HG02571 (cell line): ENCODE data around the gene MAP2.
A peak's percentile ranks its signal among the peaks of the same experiment; 100 is the strongest.

Source experiments
- ATAC-seq: cut with Tn5 transposase; IDR thresholded peaks from one replicate; pipeline ENCODE4 v1.9.1; 2021; ENCODE audit warnings: mild to moderate bottlenecking, moderate library complexity; ENCODE audit not compliant: unreplicated experiment

MAP2 gene

DNA sequence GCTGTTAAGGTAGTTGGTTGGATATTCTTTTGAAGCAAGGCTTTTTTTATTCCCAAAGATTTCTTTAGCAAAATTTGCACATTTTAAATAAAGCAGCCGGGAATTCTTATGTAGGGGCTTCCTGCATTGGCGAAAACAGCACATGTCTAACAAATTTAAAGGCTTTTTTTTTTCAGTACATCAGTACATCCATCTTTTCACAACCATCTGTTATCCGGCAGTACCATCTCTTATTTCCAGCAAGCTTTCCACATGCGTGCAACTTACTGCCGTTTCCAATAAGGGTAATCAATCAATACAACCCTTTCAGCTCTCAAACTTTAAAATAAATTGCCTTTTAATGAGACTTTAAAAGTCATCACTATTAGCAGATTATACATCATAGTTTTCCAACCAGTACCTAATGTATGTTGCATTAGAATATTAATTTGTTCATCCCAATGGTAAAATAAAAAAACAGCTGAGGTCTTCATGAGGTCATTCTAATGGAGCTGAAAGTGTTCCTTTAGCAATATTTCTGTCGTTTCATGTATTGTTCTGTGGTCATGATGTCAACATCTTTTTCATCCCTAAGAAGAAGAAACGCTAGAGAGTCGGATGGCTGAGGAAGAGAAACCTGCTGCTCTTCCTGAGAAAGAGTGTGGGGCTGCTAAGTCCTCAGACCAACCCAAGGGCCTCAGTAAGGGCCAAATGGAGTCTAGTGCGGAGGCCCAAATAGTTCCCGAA lies 266.3 kb downstream of the MAP2 start:
- no peak for ATAC-seq

DNA sequence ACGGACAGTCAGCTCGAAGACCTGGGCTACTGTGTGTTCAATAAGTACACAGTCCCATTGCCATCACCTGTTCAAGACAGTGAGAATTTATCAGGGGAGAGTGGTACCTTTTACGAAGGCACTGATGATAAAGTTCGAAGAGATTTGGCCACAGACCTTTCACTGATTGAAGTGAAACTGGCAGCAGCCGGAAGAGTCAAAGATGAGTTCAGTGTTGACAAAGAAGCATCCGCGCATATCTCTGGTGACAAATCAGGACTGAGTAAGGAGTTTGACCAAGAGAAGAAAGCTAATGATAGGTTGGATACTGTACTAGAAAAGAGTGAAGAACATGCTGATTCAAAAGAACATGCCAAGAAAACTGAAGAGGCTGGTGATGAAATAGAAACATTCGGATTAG lies 270.9 kb downstream of the MAP2 start:
- ATAC-seq, result no peak

DNA sequence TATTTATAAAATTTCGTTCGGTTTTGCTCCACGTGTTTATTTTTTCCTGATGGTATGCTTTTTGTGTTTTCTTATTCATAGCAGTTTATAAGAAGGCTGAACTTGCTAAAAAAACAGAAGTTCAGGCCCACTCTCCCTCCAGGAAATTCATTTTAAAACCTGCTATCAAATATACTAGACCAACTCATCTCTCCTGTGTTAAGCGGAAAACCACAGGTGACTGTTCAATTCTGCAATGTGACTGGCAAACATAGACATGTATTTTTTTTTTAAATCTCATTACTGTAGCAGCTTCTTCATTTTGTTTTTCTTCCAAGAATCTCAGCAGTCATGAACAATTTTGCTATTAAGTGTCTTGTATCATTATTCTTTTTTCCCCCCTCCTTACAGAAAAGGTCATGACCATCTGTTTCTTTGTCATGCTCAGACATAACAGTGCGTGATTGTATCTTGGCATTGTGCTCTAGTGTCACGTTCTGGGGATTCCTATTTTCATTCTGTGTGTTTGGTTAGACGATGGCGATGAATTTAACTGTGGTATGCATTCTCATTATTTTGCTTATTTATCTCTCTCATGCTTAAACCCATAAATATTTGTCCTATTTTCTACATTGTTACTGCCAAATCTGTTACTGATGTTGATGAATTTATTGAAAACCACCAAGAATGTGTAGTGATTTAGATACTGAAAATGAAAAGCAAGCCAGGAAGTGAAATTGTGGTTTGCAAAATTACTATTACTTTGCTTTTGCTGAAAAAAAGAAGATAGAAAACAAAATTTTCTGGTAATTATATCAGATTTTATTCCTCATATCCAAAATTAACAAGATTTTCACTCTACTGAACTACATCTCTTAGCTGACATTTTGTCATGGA lies 273.2 kb downstream of the MAP2 start:
- peak; percentile 67 for ATAC-seq

DNA sequence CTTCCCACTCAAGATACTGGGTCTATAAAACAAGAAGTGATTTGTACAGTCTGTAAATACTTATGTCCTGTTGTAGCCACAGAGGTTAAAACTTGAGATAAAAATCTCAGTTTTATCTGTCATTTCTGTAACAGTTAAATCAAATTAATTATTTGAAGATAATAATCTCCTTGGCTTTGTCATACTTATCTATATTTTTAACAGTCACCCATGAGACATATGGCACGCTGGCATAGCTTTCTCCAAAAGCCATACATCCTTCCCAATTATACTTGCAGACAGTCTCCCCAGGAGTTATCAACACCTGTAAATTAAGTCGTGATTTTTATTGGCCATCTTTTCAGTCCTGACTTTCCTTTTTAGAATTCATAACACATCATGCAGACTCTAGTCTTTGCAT lies 278.9 kb downstream of the MAP2 start:
- no peak for ATAC-seq

DNA sequence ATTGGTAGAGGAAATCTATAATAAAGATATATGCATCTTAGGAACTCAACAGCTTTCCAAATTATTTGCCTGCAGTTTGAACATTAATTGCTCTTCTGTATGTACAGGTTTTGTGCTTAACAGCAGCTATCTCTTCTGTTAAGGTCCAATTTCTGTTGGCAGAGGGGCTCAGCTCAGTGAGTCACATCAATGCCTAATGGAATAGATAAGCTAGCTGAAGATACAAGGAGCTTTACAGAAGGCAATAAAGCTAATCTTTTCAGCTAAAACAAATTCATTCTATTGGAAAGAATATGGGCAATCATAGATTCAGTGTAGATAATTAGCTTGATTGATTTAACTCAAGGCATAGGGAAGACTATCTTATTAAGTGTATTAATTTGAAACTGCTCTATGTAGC lies 289.4 kb downstream of the MAP2 start:
- ATAC-seq, result no peak

DNA sequence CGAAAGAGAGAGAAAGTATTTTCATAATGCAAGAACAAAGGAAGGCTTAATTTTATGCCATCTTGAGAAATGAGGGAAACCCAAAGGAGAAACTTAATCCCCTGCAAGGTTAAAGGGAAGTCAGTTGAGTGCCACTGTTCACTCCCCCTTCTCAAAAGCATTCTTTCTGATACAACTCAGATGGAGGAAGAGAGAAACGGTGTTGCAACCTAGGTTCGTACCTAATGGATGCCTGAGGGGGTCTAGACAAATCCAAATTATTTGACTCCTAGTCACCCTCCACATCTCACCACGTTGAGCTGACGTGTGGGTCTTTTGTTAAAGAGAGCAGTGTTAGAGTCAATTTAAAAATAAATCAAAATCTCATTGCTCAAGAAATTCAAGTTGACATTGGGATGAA lies 295.2 kb downstream of the MAP2 start:
- ATAC-seq, result no peak

DNA sequence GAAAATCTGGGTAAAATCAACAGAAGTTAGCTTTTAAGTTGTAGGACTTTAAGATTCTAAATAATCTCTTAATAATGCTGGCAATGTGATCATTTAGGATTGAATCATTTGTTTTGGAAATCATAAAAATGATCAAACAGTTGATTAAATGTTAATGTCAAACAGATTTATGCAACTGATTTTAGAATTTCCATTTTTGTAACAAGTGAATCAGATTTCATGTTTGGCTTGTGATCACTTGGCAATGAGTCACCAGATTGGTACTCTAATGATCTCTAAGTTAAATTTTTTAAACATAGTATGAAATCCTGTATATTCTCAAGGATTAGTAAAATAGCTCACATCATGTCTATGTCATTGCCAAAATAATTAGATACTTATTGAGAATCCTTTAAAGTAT lies 297.6 kb downstream of the MAP2 start:
- no peak for ATAC-seq

DNA sequence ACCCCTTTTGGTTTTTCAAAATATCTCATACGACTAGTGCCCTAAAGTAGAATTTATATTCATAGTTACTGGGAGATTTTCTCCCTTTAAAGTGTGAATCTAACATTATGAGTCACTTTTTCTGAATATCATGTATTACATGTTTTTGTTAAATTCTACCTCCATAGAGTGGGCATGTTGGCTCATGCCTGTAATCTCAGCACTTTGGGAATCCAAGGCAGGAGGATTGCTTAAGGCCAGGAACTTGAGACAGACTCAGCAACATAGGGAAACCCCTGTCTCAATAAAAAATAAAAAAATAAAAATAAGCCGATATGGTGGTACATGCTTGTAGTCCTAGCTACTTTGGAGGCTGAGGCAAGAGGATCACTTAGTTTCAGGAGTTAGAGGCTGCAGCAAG lies 302.5 kb downstream of the MAP2 start:
- ATAC-seq, result no peak

DNA sequence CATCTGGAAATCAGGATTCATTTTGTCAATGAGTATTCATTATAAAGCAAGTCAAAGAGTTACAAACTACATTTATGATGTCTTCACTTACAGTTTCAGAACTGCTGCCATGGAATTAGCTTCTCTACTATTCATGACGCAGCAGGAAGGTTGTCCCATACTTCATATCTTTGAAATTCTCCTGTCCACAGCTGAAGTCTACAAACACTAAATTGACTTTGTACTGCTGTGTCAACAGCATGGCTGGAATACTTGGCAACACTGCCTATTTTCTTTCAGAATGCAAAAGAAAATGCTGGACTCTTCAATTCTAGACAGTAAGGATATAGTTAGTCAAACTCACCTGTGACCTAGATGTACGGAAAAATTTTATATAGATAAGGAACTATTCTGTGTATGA lies 303.2 kb downstream of the MAP2 start:
- ATAC-seq, result no peak

DNA sequence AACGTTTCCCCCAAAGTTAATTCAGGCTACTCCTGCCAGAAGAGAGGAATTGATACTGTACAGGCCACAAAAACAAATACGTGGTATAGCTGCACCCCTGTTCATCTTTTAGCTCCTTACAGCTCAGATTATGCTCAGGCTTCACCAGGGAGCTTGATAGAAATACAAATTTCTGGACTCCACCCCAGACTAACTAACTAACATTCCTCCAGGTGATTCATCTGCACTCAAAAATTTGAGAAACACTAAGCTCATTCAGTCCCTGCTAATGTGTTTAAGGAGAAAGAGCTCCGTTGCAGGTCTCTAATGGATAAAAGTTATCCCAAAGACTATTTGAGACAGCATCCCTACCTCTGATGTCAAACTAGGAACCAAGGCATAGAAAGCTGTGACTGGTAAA lies 311.0 kb downstream of the MAP2 start:
- no peak for ATAC-seq

DNA sequence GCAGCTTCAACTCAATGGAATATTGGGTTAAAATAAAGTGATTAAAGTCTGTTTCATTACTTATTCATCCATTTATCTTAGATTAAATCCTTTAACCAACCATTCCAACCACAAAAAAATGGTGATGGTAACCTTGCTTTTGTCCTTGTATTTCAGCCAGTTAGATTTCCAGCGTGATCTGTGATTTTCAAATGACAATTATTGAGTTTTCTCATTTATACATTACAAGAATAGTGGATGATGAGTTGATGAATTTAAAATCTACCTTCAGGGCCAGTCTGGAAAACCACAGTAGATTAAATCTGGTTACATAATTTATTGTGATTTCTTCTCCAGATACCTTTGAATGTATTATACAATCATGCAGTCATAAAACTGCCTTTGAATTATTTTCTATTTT lies 318.1 kb downstream of the MAP2 start:
- ATAC-seq, result no peak

DNA sequence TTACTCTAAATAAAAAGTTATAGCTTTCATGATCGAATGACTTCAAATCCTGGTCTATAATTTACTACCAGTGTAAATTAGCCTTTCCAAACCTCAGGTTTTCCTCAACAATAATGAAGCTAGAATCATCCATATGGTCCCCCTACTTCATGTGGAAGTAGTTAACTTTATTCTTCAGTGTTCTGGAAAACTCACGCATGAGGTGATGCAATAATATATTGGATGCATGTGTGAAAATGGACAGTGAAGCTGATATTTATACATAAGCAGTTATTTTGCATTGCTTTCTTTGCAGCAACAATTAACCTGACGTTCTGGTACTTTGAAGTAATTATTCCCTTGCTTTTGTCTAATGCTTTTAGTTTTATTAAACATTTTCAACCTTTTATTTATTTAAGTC lies 329.2 kb downstream of the MAP2 start:
- ATAC-seq, result no peak

DNA sequence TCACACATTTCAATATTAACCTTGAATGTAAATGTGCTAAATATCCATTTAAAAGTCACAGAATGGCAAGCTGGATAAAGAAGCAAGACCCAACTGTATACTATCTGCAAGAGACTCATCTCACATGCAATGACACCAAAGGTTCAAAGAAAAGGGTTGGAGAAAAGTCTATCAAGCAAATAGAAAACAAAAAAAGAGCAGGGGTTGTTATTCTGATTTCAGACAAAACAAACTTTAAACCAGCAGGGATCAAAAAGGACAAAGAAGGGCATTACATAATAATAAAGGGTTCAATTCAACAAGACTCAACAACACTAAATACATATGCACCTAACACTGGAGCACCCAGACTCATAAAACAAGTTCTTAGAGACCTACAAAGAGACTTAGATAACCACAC lies 333.3 kb downstream of the MAP2 start:
- ATAC-seq, result no peak

DNA sequence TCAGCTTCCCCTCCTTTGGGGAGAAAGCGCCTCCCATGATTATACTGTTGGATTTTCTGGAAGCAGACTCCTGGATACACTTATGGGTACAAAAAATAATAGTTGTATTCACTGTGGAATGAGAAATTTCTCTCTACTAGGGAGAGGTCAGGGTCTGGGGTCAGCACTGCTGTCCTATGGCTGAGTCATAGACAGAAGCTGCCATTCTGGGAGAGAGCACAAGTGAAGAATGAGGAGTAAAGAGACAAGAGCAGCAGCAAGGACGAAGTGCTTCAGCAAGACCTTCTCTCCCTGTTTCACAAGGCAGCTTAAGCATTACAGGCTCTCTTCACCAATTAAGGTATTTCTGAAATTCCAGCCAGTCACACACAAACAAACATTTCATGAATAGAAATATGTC lies 337.7 kb downstream of the MAP2 start:
- no peak for ATAC-seq

DNA sequence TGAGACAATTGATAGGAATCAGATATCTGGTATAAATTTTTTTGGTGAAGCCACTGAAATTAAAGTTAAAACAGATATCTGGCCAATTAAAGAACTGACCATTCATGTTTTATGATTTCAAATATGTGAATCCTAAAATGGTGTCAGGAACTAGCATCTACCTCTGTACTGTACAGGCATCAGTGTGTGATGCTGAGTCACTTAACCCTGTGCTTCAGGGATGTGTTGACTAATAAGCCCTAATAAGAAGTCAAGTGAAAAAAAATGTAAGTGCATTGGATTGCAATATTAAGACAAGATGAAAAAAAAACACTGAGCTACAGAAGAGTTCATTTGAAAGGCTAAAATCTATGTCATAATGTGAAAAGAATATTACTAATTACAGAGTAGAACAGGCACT lies 338.7 kb downstream of the MAP2 start:
- ATAC-seq, result no peak

DNA sequence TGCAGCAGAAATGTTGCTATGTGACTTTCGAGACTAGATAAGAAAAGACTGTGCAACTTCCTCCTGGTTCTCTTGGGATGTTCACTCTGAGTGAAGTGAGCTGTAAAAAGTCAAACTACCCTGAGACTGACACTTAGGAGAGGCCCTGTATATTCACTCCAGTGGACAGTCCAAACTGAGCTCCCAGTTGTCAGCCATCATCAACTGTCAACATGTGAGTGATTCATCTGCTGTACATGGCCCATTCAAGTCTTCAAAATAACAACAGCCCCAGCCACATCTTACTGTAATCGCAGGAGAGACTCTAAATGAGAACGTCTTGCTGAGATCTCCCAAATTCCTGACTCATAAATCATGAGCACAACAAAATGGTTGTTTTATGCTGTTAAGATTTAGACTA lies 339.3 kb downstream of the MAP2 start:
- no peak for ATAC-seq

DNA sequence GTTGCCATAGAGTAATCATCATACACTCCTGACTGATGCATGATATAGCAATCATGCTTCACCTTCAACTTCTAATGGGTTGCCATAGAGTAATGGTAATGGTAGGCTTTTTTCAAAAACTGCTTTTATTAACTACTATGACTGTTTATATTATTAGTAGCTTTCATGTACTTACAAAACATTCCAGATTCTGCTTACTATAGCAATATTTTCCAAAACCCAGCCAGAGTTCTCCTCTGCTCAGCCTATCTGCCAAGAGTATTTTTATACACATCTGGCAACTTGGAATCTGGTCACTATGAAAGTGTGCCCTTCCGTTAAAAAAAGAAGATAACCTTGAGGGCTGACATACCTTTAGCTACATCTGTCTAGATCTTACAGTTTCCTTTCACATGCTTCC lies 342.8 kb downstream of the MAP2 start:
- ATAC-seq, result no peak

DNA sequence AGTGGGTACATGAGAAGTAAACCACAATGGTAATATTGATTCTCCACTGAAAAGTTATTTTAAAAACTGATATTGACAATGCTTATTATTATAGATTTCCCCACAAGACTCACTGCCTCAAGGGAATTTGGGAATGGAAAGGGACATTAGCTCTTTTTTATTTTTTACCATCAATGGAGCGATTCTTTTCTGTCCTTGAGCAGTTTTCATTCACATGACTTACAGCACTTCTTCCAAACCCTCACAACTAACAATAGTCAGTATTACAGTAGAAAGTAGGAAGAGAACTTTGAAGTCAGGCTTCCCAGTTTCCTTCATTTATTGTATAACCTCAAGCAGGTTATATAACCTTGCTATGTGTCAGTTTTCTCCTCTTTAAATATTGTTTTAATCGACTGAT lies 343.5 kb downstream of the MAP2 start:
- ATAC-seq, result no peak

DNA sequence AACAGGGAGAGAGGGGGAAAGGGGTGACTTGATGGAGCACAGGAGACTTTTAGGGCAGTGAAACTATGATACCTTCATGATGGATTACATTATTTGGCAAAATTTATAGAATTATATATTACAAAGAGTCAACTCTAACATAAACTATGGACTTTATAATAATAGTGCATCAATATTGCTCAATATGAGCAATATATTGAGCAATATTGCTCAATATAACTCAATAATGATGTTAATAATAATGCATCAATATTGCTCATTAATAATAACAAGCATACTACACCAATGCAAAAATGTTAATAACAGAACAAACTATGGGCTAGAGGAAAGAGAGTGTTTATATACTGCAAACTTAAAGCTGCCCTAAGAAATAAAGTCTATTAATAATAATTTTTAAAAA lies 344.7 kb downstream of the MAP2 start:
- ATAC-seq, result no peak

DNA sequence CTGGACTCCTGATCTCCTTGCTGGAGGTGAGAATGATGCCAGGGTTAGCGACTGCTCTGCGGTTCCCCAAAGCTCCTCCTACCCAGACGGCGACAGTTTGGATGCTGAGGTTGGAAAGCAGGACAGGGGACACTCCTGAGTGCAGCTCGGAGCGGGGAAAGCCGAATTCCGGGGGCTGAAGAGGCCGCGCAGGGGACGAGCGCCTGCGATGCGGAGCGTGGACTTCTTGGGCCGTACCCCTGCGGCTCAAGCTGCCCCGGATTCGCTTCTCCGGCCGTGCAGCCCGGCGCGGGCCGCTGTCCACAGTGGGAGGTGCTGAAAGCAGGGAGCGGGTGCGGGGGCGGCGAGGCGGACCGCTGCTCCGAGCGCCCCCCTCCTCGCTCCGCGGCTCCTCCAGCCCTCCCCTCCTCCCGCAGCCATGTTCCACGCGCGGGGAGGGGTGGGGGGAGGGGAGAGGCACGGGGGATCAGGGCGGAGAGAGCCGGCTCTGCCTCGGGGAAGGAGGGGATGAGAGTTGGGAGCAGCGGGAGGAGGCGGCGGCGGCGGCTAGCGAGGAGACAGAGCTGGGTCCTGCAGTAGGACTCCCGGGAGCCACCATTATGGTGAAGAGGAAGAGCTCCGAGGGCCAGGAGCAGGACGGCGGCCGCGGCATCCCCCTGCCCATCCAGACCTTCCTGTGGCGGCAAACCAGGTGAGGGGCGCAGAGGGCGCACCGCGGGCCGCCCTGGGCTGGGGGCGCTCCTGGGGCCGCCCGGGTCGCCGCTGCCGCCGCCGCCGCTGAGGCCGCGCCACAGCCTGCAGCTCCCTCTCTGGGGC lies 347.8 kb downstream of the MAP2 start, which contains the start of gene UNC80:
UNC80 (plus strand) TSS at position 359 of the 816 bp plus-strand sequence; CDS start at position 600, 241 bp downstream.
- no peak for ATAC-seq

DNA sequence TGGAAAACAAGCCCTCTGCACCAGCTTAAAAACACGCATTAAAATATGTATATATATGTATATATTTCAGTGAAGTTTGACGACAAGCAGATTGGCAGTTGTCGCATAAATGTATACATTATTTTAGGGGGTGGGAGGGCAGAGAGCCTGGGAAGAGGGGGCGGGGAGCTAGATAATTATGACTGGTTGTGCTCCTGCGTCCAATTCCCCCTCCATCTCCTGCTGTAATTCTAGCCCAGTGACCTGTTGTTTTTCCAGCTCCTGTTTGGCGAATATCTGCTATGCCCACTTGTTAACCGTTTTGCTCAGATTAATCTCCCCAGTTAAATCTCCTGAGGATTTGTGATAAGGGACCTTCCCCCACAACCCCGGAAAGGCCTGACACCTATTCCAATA lies 348.4 kb downstream of the MAP2 start:
- no peak for ATAC-seq

DNA sequence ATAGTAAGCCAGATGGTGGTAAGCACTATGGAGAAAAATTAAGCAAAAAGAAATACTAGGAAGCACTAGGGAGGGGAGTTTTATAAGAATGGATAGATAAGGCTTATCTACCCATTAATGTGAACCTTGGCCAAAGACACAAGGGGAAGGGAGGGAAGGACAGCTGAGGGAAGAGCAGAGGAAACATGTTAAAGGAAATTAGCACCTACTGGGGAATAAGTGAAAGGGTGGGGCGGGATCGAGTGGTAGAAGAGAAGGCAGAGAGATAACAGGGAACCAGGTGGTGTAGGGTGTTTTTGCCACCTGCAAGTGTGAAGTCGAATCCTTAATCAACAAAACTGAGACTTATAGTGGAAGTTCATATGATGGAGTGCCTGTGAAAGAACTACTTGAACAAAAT lies 349.5 kb downstream of the MAP2 start:
- no peak for ATAC-seq
